BE2C (cell line): Measurements from ENCODE around the gene ITPK1.

Experiments
- DNase-seq: peaks from one replicate; pipeline ENCODE4 v3.0.0-alpha.2; 2020
- H3K27me3 ChIP-seq: fragments of 250-450 bp; sonication (Bioruptor Pico); 2 replicates; pipeline ENCODE4 v1.5.1; 2020; ENCODE audit warnings: mild to moderate bottlenecking
- H3K36me3 ChIP-seq: fragments of 250-450 bp; sonication (Bioruptor Pico); 2 replicates; pipeline ENCODE4 v1.5.1; 2020; ENCODE audit warnings: mild to moderate bottlenecking
- H3K4me1 ChIP-seq: fragments of 250-450 bp; sonication (Bioruptor Pico); 2 replicates; pipeline ENCODE4 v1.5.1; 2020
- H3K4me3 ChIP-seq: 2 replicates; pipeline ENCODE4 v1.5.1; 2011; ENCODE audit warnings: low read depth, low read length
- H3K9me3 ChIP-seq: fragments of 250-450 bp; sonication (Bioruptor Pico); 2 replicates; pipeline ENCODE4 v1.5.1; 2020
- CTCF ChIP-seq: IDR thresholded peaks from 2 replicates; pipeline ENCODE4 v1.5.1; 2012; ENCODE audit warnings: mild to moderate bottlenecking, low read depth, low read length

Gene ITPK1

DNA sequence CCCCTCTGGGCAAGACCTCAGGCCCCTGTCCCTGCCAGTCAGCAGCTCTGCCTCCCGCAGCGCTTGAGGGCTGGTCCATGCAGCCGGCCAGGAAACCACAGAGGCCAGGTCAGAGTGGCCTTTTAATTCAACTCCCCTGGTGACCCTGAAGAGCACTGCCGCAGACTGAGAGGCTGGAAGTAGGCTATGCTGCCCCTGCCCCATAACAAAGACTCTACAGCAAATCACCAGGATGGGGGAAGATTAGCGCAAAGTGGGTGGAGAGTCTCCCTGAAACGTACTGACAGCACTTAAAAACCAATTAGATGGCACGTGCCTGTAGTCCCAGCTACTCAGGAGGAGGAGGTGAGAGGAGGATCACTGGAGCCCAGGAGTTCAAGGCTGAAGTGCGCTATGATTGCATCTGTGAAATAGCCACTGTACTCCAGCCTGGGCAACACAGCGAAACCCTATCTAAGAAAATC lies 70.5 kb downstream of the ITPK1 start:
- Histone ChIP-seq H3K4me1 (peaks cover 50% of the 10 kb centered on the region), H3K4me3 (no peak overlapping the region), H3K9me3 (no peaks in the 10 kb centered on the region), H3K27me3 (no peaks in the 10 kb centered on the region), H3K36me3 (peaks cover 9% of the 10 kb centered on the region)
- TF ChIP-seq CTCF: no peak
- DNase-seq: peak; percentile 50

GRCh38 chr14:93044556-93044955 lies 71.2 kb downstream of the ITPK1 start:
- Histone ChIP-seq H3K36me3 (peaks cover 9% of the 10 kb centered on the region), H3K4me3 (no peak overlapping the region), H3K27me3 (no peaks in the 10 kb centered on the region), H3K9me3 (no peaks in the 10 kb centered on the region), H3K4me1 (peaks cover 50% of the 10 kb centered on the region)
- DNase-seq: no peak
- TF ChIP-seq CTCF: no peak

DNA sequence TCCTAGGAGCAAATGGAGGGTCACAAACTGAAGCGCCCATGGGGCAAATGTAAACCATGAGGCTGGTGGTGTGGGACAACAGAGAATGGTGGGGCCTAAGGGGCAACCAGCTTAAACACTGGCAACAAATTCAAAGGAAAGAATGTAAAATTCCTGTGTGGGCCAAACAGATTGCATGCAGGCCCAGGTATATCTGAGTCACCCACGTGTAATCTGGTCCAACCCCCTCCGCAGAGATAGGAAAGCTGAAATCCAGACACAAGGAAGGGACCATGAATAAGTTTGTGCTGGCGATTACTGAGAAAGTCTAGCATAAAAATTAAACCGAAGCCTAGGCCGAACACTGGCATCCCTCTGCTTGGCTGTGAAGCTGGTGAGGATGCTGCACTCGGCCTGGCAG lies 71.6 kb downstream of the ITPK1 start:
- Histone ChIP-seq H3K4me3 (no peak overlapping the region), H3K9me3 (no peaks in the 10 kb centered on the region), H3K36me3 (peaks cover 9% of the 10 kb centered on the region), H3K27me3 (no peaks in the 10 kb centered on the region), H3K4me1 (peaks cover 50% of the 10 kb centered on the region)
- no peak for DNase-seq
- TF ChIP-seq CTCF: no peak

- H3K36me3 ChIP-seq: peaks cover 5% of the 10 kb centered on the region
- no peak overlapping the region for H3K4me3 ChIP-seq
- H3K4me1 ChIP-seq: peaks cover 50% of the 10 kb centered on the region
- H3K9me3 ChIP-seq: no peaks in the 10 kb centered on the region
- no peak for TF ChIP-seq CTCF
- peak; percentile 67 for DNase-seq
- H3K27me3 ChIP-seq: no peaks in the 10 kb centered on the region
These were observed 72.5 kb downstream of the ITPK1 start for GRCh38 chr14:93042968-93043940.

DNA sequence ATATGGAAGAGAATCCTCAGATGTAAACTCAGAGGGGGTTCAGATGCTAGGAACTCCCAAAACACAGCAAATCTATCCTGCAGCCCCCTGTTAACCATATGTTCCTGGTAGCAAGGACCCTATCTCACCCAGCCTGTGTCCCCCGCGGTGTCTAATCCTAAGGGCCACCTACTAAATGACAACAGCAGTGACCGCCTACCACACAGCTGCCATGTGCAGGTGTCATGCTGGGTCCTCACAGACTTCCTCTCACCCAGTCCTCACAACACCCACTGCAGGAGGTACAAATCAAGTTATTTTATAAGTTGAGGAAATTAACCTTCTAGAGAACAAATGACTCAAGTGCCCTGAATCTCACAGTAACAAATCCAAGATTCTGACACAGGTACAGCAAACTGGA lies 73.9 kb downstream of the ITPK1 start:
- TF ChIP-seq CTCF: no peak
- H3K4me1 ChIP-seq: peaks cover 36% of the 10 kb centered on the region
- H3K9me3 ChIP-seq: no peaks in the 10 kb centered on the region
- no peak overlapping the region for H3K4me3 ChIP-seq
- no peak for DNase-seq
- H3K36me3 ChIP-seq: no peaks in the 10 kb centered on the region
- no peaks in the 10 kb centered on the region for H3K27me3 ChIP-seq

DNA sequence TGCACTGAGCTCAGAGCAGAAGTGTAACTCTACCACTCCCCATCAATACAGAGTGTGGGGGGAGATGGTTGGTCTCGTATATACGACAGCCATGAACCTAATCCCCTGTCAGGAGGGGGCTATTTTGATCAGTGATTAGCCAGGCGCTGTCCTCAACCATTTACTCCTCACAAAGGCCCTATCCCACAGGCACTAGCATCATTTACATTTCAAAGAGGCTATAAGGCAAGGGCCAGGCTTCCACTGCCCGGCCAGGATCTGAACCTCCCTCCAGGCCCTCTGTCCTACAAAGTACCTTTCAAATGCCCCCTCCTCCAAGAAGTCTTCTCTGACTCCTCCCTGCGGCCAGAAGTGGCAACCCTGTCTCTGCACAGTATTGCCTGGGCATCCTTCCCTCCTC lies 74.7 kb downstream of the ITPK1 start:
- no peaks in the 10 kb centered on the region for H3K9me3 ChIP-seq
- H3K4me3 ChIP-seq: no peak overlapping the region
- H3K4me1 ChIP-seq: peaks cover 30% of the 10 kb centered on the region
- H3K27me3 ChIP-seq: no peaks in the 10 kb centered on the region
- TF ChIP-seq CTCF: no peak
- no peaks in the 10 kb centered on the region for H3K36me3 ChIP-seq
- DNase-seq: no peak
